PC-3 (cell line): Measurements from ENCODE around the gene FBXO44. TPM values are rescaled to one million over a fixed set of nuclear protein-coding genes. Genes with fewer than 3 reads are reported as not detected.

ENCODE experiments used
- ATAC-seq: fragments of 200-7000 bp; cut with Tn5 transposase; 2 replicates; pipeline ENCODE4 v1.9.1; 2020; ENCODE audit warnings: mild to moderate bottlenecking, moderate library complexity
- BruUV-seq: library from RNA; stranded (reverse); fragments of 400-500 nt; replicated peaks from 2 replicates; lab custom pipeline; 2021; lab: Mats Ljungman, UMichigan
- CTCF ChIA-PET: fragments of 300-600 bp; sonication (Branson Sonifier 250); formaldehyde crosslinking; loops from one replicate; lab custom pipeline; 2022; ENCODE audit warnings: antibody characterized with exemption; lab: Charles Lee
- POLR2A ChIA-PET: fragments of 300-600 bp; sonication (Branson Sonifier 250); formaldehyde crosslinking; loops from one replicate; lab custom pipeline; 2022; ENCODE audit warnings: antibody characterized with exemption; ENCODE audit not compliant: unreplicated experiment; lab: Charles Lee
- DNase-seq: peaks from one replicate; pipeline ENCODE4 v3.0.0-alpha.2; 2015
- H2AFZ ChIP-seq: fragments of 300-600 bp; sonication (generic); 2 replicates; pipeline ENCODE4 v1.6.0; 2016; ENCODE audit warnings: antibody characterized with exemption, low read length
- H3F3A ChIP-seq: fragments of 300-600 bp; sonication (generic); one replicate; pipeline ENCODE4 v1.6.0; 2017; ENCODE audit warnings: antibody characterized with exemption, low read length, control low read depth, mild to moderate bottlenecking; ENCODE audit not compliant: unreplicated experiment
- H3K27ac ChIP-seq: fragments of 300-600 bp; sonication (generic); 2 replicates; pipeline ENCODE4 v1.5.1; 2016; ENCODE audit warnings: mild to moderate bottlenecking, low read length
- H3K27me3 ChIP-seq: fragments of 300-600 bp; sonication (generic); 2 replicates; pipeline ENCODE4 v1.6.1; 2016; ENCODE audit warnings: low read length, mixed read lengths
- H3K36me3 ChIP-seq: fragments of 300-600 bp; sonication (generic); 2 replicates; pipeline ENCODE4 v1.6.1; 2016; ENCODE audit warnings: low read depth, mixed run types, low read length, mixed read lengths
- H3K4me1 ChIP-seq: fragments of 300-600 bp; sonication (generic); 2 replicates; pipeline ENCODE4 v1.5.1; 2016; ENCODE audit warnings: low read length; ENCODE audit not compliant: insufficient read depth
- H3K4me2 ChIP-seq: fragments of 300-600 bp; sonication (generic); 2 replicates; pipeline ENCODE4 v1.6.0; 2016; ENCODE audit warnings: low read length
- H3K4me3 ChIP-seq: fragments of 300-600 bp; sonication (generic); 2 replicates; pipeline ENCODE4 v1.5.1; 2016; ENCODE audit warnings: mild to moderate bottlenecking, low read length, mixed read lengths
- H3K79me2 ChIP-seq: fragments of 300-600 bp; sonication (generic); 2 replicates; pipeline ENCODE4 v1.6.1; 2017; ENCODE audit warnings: low read length, mixed read lengths
- H3K9ac ChIP-seq: fragments of 300-600 bp; sonication (generic); 2 replicates; pipeline ENCODE4 v1.6.0; 2016; ENCODE audit warnings: mild to moderate bottlenecking, low read length
- H3K9me2 ChIP-seq: fragments of 300-600 bp; sonication (generic); replicated peaks from 2 replicates; pipeline ENCODE4 v1.6.1; 2016; ENCODE audit warnings: mixed run types, low read length, mixed read lengths
- H3K9me3 ChIP-seq: fragments of 300-600 bp; sonication (generic); 2 replicates; pipeline ENCODE4 v1.6.1; 2016; ENCODE audit warnings: low read length, mixed read lengths
- H4K20me1 ChIP-seq: fragments of 300-600 bp; sonication (generic); 2 replicates; pipeline ENCODE4 v1.6.1; 2016; ENCODE audit warnings: low read length, mixed read lengths
- EZH2 ChIP-seq: fragments of 300-600 bp; sonication (generic); IDR thresholded peaks from one replicate; pipeline ENCODE4 v1.6.1; 2017; ENCODE audit warnings: antibody characterized with exemption, mild to moderate bottlenecking, low read length; ENCODE audit not compliant: unreplicated experiment
- EZH2phosphoT487 ChIP-seq: fragments of 300-600 bp; sonication (generic); IDR thresholded peaks from 2 replicates; pipeline ENCODE4 v1.6.1; 2018; ENCODE audit warnings: mild to moderate bottlenecking, antibody characterized with exemption, low read length, borderline replicate concordance
- intact Hi-C: fragments of 100-400 bp; cut with micrococcal nuclease; formaldehyde crosslinking; loops from 2 replicates; pipeline ENCODE4 v1.9.0; 2023
- total RNA-seq: library from RNA; depleted of rRNA; stranded (reverse); fragments of >200 nt; gene quantifications from 2 replicates; pipeline ENCODE4 v1.2.3, GENCODE V29; 2014
- TF ChIP-seq, protein P1 (sequence below): fragments of 300-600 bp; sonication (generic); conservative IDR thresholded peaks from 2 replicates; pipeline ENCODE4 v1.5.1; 2017; ENCODE audit warnings: antibody characterized with exemption, low read depth, mild to moderate bottlenecking, low read length

Gene FBXO44
- total RNA-seq, 1 experiment from 2014 or later = 23.5 TPM

DNA sequence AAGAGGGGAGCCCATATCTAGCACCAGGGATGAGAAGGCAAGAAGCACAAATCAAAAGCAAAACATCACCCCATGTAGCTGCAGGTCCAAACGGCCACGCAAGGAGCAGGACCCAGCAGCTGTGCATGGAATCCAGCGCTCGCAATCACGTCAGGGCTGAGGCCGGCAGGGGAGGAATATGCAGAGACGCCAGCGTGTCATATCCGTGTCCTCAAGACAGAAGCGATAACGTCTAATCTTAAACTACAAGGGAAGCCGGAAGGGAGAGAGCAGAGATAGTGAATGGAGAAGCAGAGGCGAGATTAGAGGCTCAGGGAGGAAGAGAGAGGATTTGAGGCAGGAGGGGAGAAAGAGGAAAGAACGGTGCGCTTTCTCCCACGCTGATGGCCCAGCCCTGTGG is 39.6 kb upstream of the FBXO44 start:
- Histone ChIP-seq H3K9ac (no peak overlapping the region), H3K4me3 (no peak overlapping the region), H2AFZ (no peak overlapping the region), H3K27me3 (peaks cover 5% of the 10 kb centered on the region; the same call in 1 of the 2 replicates), H3K9me2 (no peaks in the 10 kb centered on the region), H3K9me3 (no peaks in the 10 kb centered on the region), H3F3A (no peaks in the 10 kb centered on the region), H3K27ac (no peak overlapping the region), H3K36me3 (no peaks in the 10 kb centered on the region), H4K20me1 (no peaks in the 10 kb centered on the region), H3K79me2 (no peaks in the 10 kb centered on the region), H3K4me2 (no peak overlapping the region), H3K4me1 (no peaks in the 10 kb centered on the region)
- no TSS peak for BruUV-seq
- TF ChIP-seq, protein P1, sequence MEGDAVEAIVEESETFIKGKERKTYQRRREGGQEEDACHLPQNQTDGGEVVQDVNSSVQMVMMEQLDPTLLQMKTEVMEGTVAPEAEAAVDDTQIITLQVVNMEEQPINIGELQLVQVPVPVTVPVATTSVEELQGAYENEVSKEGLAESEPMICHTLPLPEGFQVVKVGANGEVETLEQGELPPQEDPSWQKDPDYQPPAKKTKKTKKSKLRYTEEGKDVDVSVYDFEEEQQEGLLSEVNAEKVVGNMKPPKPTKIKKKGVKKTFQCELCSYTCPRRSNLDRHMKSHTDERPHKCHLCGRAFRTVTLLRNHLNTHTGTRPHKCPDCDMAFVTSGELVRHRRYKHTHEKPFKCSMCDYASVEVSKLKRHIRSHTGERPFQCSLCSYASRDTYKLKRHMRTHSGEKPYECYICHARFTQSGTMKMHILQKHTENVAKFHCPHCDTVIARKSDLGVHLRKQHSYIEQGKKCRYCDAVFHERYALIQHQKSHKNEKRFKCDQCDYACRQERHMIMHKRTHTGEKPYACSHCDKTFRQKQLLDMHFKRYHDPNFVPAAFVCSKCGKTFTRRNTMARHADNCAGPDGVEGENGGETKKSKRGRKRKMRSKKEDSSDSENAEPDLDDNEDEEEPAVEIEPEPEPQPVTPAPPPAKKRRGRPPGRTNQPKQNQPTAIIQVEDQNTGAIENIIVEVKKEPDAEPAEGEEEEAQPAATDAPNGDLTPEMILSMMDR = no peak
- TF ChIP-seq EZH2phosphoT487 (no peak), EZH2 (no peak)
- no peak for DNase-seq
- intact Hi-C loops = no loop called here
- no peak for ATAC-seq
- ChIA-PET CTCF (no interaction called here), POLR2A (interaction anchor here (0.6 kb wide), 1 partner anchor 340 kb away, joined by 5 read pairs; no protein-coding TSS in a partner anchor)

DNA sequence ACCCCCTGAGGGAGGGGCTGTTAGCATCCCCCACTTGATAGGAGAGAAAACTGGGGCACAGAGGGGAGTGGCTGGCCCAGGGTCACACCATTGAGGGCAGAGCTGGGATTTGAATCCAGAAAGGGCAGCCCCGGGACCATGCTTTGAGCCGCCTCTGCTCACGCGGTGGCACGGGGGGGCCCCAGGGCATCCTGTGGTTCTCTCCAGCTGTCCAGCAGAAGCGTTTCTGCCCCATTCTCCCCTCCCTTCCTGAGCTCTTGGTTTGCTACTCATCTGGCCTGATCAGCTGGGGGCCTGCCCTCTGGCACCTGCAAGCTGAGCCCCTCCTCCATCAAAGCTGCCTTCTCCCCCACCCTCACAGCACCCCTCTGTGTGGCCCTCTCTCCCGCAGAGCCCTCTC is 37.9 kb upstream of the FBXO44 start:
- no peaks in the 10 kb centered on the region for H3K4me1 ChIP-seq
- ATAC-seq (no peak), DNase-seq (no peak)
- no peaks in the 10 kb centered on the region for H3K9me2 ChIP-seq
- CTCF ChIA-PET = no interaction called here
- H3K4me2 ChIP-seq = no peak overlapping the region
- no peaks in the 10 kb centered on the region for H3K36me3 ChIP-seq
- intact Hi-C loops = no loop called here
- BruUV-seq = no TSS peak
- H3K9ac ChIP-seq = no peak overlapping the region
- peaks cover 5% of the 10 kb centered on the region; the same call in 1 of the 2 replicates for H3K27me3 ChIP-seq
- H3F3A ChIP-seq = no peaks in the 10 kb centered on the region
- H4K20me1 ChIP-seq = no peaks in the 10 kb centered on the region
- no peak overlapping the region for H3K4me3 ChIP-seq
- no peak overlapping the region for H3K27ac ChIP-seq
- H3K79me2 ChIP-seq = no peaks in the 10 kb centered on the region
- no peak overlapping the region for H2AFZ ChIP-seq
- POLR2A ChIA-PET = no interaction called here
- no peaks in the 10 kb centered on the region for H3K9me3 ChIP-seq
- no peak for TF ChIP-seq EZH2
- TF ChIP-seq, protein P1 = no peak
- no peak for TF ChIP-seq EZH2phosphoT487

DNA sequence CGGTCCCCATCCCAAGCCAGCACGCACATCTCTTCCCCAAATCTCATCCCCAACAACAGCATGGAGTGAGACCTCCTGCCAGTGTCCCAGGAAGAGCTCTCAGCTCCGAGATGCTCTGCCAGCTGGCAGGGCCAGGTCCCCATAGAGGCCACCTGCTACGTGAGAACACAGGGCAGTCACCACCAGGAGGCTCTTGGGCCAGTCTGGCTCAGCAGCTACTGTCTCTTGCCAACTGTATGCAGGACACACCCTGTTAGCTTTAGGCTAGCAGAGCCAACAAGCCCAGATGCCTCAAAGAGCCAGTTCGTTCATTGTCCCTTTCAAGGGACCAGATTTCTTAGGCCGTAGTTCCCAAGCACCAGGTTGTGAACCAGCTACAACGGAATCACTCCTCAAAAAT is 37.4 kb upstream of the FBXO44 start:
- H3K9me2 ChIP-seq = no peaks in the 10 kb centered on the region
- peak; percentile 22 for DNase-seq
- peak; percentile 89 for ATAC-seq

More for the DNA sequence above, 37.4 kb upstream of the FBXO44 start:
- peaks cover 5% of the 10 kb centered on the region; the same call in 1 of the 2 replicates for H3K27me3 ChIP-seq
- BruUV-seq = no TSS peak
- ChIA-PET POLR2A (no interaction called here), CTCF (no interaction called here)
- no peaks in the 10 kb centered on the region for H3F3A ChIP-seq
- no peak overlapping the region for H3K4me3 ChIP-seq
- no peak overlapping the region for H3K27ac ChIP-seq
- intact Hi-C loops = no loop called here
- no peak overlapping the region for H3K9ac ChIP-seq
- no peak overlapping the region for H2AFZ ChIP-seq
- H3K79me2 ChIP-seq = no peaks in the 10 kb centered on the region
- no peaks in the 10 kb centered on the region for H3K36me3 ChIP-seq
- no peak for TF ChIP-seq EZH2phosphoT487
- TF ChIP-seq, protein P1 = peak; percentile 21; the same call in 1 of the 2 replicates
- H4K20me1 ChIP-seq = no peaks in the 10 kb centered on the region
- no peaks in the 10 kb centered on the region for H3K4me1 ChIP-seq
- H3K9me3 ChIP-seq = no peaks in the 10 kb centered on the region
- no peak overlapping the region for H3K4me2 ChIP-seq
